Stimulated activated CD4-positive, alpha-beta T cell treated with anti-CD3 and anti-CD28 coated beads, Interleukin-4, amount 100 ng/mL, for 48 hours (primary cell): ENCODE results near the gene GRK5.

ENCODE experiments used
- DNase-seq, 2 donors: peaks; one replicate each; pipeline ENCODE4 v3.0.0-alpha.2; 2020; ENCODE audit warnings: low read depth in 2 of 2

GRK5 gene

GRCh38 chr10:119360181-119360921 lies 153.0 kb downstream of the GRK5 start:
- DNase-seq: no peak

GRCh38 chr10:119361037-119361436 lies 153.7 kb downstream of the GRK5 start:
- DNase-seq: no peak

- no peak for DNase-seq
Measured at GRCh38 chr10:119362122-119362521, 154.8 kb downstream of the GRK5 start.

- DNase-seq: no peak
Measured at GRCh38 chr10:119364645-119365600, 157.6 kb downstream of the GRK5 start.

- no peak for DNase-seq
Measured at GRCh38 chr10:119365773-119366599, 158.6 kb downstream of the GRK5 start.

GRCh38 chr10:119367841-119368549 lies 160.6 kb downstream of the GRK5 start:
- DNase-seq: no peak

- DNase-seq: no peak
Measured at GRCh38 chr10:119368581-119368980, 161.2 kb downstream of the GRK5 start.

GRCh38 chr10:119368991-119369869 lies 161.9 kb downstream of the GRK5 start:
- no peak for DNase-seq

GRCh38 chr10:119370111-119370741 lies 162.9 kb downstream of the GRK5 start:
- DNase-seq: no peak

DNA sequence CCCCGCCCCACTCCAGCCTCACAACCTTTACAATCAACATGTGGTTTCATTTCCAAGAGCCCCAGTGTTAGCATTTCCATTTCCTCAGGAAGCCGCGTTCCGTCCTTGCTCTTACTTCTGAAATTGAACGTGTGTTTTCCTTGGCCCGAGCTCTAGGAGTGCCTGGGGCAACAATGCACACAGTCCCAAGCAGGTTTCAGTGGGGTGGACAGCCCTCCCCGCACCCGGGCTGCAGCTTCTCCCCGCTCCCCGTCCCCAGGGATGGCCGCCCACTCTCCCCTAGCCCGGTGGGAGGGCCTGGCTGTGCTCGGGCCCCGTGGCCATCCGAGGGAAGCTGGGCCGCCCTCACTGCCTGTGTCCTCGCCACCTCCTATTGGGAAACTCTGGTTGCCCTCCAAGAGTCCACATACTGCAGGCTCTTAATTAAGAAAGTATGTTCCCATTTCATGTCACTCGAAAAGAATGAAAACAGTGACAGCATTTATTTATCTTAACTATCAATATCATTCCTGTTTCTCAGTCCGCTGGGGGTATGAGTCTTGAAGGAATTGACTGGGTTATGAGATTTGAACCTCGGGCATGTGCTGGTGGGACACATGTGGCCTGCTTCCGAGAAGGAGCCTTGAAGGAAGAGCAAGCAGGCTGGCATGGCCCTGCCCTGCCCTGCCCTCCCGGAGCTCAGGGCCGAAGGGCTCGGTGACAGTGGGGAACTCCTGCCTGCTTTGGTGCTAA lies 163.8 kb downstream of the GRK5 start:
- DNase-seq: no peak

DNA sequence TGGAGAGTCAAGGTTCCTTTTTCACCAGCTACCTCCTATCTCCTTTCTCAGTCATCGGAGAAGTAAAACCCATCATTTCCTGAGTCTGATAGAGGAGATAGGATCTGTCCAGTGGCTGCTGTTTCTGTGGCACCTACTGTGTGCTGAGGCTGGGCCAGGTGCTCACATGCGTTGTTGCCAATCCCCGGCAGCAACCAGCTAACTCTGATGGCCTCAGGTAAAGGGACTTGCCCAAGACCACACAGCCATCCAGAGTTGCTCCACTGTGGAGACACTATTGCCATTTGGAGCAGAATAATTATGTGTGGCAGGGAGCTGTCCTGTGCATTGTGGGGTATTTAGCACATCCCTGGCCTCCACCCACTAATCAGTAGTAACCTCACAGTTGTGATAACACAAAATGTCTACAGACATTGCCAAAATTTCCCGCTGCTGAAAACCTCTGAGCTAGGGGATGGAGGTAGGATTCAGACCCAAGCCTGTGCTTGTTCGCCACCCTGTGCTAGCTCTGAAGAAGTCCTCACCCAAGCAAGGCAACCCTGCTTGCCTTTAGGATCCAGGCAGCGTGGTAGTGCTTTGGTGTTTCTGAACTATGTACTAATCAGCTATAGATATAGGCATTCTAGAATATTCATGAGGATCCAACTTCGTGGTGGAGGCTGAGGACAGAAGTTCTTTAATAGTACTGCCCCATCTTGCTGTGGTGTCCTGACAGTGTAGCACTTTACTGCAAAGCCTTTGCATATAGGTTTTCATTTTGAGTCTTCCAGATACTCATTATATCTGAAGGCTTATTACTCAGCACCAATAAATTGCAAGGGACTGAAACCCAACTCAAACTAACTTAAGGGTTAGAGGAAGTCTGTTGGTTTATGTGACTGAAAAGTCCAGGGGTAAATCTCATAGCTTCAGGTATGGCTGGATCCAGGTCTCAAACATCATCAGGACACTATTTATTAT lies 164.6 kb downstream of the GRK5 start:
- no peak for DNase-seq

DNA sequence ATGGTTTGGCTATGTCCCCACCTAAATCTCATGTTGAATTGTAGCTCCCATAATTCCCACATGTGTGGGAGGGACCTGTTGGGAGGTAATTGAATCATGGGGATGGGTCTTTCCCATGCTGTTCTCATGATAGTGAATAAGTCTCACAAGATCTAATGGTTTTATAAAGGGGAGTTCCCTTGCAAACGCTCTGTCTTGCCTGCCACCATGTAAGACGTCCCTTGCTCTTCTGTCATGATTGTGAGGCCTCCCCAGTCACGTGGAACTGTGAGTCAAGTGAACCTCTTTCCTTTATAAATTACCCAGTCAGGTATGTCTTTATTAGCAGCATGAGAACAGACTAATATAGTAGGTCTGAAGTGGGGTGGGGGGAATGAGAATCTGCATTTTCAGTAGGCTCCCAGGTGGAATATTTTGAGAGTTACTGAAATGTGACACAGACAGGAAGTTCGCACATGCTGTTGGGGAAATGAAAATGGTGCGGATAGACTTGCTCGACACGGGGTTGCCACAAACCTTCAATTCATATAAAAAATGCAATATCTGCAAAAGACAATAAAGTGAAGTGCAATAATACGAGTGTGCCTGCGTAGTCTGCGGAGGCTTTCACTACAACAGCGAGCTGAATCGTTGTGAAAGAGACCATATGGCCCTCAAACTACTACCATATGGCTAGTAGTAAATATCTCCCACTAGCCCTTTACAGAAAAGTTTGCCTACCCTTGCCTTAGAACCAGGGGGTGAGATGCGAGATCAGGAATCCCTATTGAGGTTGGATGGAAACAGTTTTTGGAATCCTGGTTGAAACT lies 166.1 kb downstream of the GRK5 start:
- DNase-seq: no peak

- DNase-seq: no peak
Measured at GRCh38 chr10:119374236-119374635, 166.9 kb downstream of the GRK5 start.

DNA sequence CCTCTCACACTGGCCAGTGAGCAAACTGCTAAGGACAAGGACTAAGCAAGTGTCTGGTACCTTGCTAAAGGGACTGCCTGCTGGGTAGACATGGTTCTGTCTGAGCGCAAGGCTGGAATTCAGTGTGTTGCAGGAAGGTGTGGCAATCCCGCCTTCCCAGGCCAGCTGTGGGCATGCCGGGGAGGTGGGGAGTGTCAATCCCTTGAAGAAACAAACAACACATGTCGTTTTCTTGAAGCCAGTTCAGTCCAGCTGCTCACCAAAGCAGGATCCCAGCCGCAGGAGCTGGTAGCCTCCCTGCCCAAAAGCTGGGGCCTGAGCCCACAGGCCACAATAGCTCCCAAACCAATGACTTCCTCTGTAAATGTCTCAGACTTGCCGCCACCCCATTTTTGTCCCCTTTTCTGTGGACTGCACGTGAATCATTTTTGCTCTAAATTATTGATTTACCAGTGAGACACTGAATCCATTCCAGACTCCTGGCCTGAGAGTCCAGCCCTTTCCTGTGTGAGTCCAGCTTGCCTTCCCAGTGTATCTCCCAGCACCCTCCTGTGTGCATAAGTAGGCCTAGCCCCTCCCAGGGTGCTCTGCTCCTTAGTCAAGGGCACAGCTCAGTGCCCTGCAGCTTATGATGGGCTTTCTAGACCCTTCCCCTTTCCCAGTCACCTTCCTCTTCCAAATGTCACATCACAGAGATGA lies 168.4 kb downstream of the GRK5 start:
- no peak for DNase-seq

DNA sequence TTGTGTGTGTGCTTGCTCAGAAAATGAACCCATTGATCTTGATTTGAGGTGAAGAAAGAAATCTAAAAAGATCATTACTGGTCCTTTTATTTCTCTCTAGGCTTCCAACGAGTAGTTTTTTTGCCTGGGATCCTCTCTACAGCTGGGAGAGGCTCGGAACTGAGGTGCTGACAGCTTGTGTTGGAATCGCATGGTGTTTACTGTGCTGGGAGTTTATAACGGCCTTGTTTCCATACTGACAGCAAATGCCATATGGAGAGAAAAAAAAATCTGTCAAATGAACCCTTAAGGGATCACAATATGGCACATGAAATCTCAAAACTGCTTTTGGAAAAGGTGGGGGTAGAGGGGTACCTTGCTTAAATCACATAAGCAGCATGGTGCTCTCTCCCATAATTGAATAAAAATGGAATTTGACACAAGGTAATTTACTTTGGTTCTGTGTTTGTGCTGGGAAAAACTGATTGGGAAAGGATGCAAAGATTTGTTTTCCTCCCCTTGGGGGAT lies 170.1 kb downstream of the GRK5 start:
- DNase-seq: no peak
